Hepatocyte (in vitro differentiated cells): ENCODE measurements around the gene SKP1. TPM values are rescaled to one million over a fixed set of nuclear protein-coding genes. Genes with fewer than 3 reads are reported as not detected.
"Not testable (repeated sequence)": the region's sequence is repeated elsewhere in the genome, so short reads cannot be mapped to it uniquely, and the experiment has no call there.

Experiments used
- DNase-seq: peaks from one replicate; pipeline ENCODE4 v3.0.0-alpha.2; 2016; ENCODE audit warnings: low spot score
- H2AFZ ChIP-seq: fragments of 200-600 bp; sonication (generic); 2 replicates; pipeline ENCODE4 v1.6.0; 2016; ENCODE audit warnings: antibody characterized with exemption, mild to moderate bottlenecking
- H3K27ac ChIP-seq: fragments of 200-600 bp; sonication (generic); 2 replicates; pipeline ENCODE4 v1.5.1; 2016; ENCODE audit warnings: mild to moderate bottlenecking
- H3K27me3 ChIP-seq: fragments of 200-600 bp; sonication (generic); 2 replicates; pipeline ENCODE4 v1.6.1; 2016
- H3K36me3 ChIP-seq: fragments of 200-600 bp; sonication (generic); replicated peaks from 2 replicates; pipeline ENCODE4 v1.5.1; 2016; ENCODE audit warnings: low read depth; ENCODE audit not compliant: insufficient read depth
- H3K4me1 ChIP-seq: fragments of 200-600 bp; sonication (generic); 2 replicates; pipeline ENCODE4 v1.5.1; 2016; ENCODE audit warnings: mild to moderate bottlenecking, moderate library complexity; ENCODE audit not compliant: insufficient read depth
- H3K4me2 ChIP-seq: fragments of 200-600 bp; sonication (generic); 2 replicates; pipeline ENCODE4 v1.6.0; 2016
- H3K4me3 ChIP-seq: fragments of 200-600 bp; sonication (generic); 2 replicates; pipeline ENCODE4 v1.5.1; 2016; ENCODE audit warnings: mild to moderate bottlenecking
- H3K79me2 ChIP-seq: fragments of 200-600 bp; sonication (generic); 2 replicates; pipeline ENCODE4 v1.6.0; 2017; ENCODE audit warnings: mild to moderate bottlenecking
- H3K9me2 ChIP-seq: fragments of 200-600 bp; sonication (generic); replicated peaks from 2 replicates; pipeline ENCODE4 v1.6.0; 2017; ENCODE audit warnings: mild to moderate bottlenecking; ENCODE audit not compliant: insufficient read depth
- H3K9me3 ChIP-seq: fragments of 200-600 bp; sonication (generic); 2 replicates; pipeline ENCODE4 v1.5.1; 2016; ENCODE audit warnings: low read depth, mild to moderate bottlenecking
- H4K20me1 ChIP-seq: fragments of 200-600 bp; sonication (generic); 2 replicates; pipeline ENCODE4 v1.6.0; 2016; ENCODE audit warnings: mild to moderate bottlenecking; ENCODE audit not compliant: insufficient read depth, poor library complexity, severe bottlenecking
- EZH2 ChIP-seq: fragments of 200-600 bp; sonication (generic); IDR thresholded peaks from 2 replicates; pipeline ENCODE4 v1.6.1; 2016; ENCODE audit warnings: antibody characterized with exemption, mild to moderate bottlenecking, borderline replicate concordance
- EZH2phosphoT487 ChIP-seq: fragments of 200-600 bp; sonication (generic); IDR thresholded peaks from one replicate; pipeline ENCODE4 v1.6.1; 2018; ENCODE audit warnings: antibody characterized with exemption, mild to moderate bottlenecking, low read depth, moderate library complexity; ENCODE audit not compliant: unreplicated experiment, severe bottlenecking
- WGBS: methylation state at CpG from one replicate; pipeline ENCODE4 v1.1.6; 2016; ENCODE audit warnings: low lambda C conversion rate; ENCODE audit errors: missing lambda C conversion rate; 5-methylcytosine and 5-hydroxymethylcytosine counted together
- polyA plus RNA-seq: library from polyadenylated mRNA; unstranded; fragments of >200 nt; fragmentation: Nextera tagmentation; extraction: Ambion mirVana; gene quantifications from 2 replicates; pipeline ENCODE4 v1.2.1, GENCODE V29; 2016
- total RNA-seq: library from RNA; depleted of rRNA; stranded (reverse); fragments of >200 nt; gene quantifications from 2 replicates; pipeline ENCODE4 v1.2.3, GENCODE V29; 2014
- TF ChIP-seq, protein P1 (sequence below): fragments of 200-600 bp; sonication (generic); IDR thresholded peaks from 2 replicates; pipeline ENCODE4 v1.5.1; 2016; ENCODE audit warnings: antibody characterized with exemption, mild to moderate bottlenecking; ENCODE audit not compliant: poor library complexity

The SKP1 gene
- total and polyA plus RNA-seq, 2 experiments from 2014 or later, result 543 to 723 TPM

DNA sequence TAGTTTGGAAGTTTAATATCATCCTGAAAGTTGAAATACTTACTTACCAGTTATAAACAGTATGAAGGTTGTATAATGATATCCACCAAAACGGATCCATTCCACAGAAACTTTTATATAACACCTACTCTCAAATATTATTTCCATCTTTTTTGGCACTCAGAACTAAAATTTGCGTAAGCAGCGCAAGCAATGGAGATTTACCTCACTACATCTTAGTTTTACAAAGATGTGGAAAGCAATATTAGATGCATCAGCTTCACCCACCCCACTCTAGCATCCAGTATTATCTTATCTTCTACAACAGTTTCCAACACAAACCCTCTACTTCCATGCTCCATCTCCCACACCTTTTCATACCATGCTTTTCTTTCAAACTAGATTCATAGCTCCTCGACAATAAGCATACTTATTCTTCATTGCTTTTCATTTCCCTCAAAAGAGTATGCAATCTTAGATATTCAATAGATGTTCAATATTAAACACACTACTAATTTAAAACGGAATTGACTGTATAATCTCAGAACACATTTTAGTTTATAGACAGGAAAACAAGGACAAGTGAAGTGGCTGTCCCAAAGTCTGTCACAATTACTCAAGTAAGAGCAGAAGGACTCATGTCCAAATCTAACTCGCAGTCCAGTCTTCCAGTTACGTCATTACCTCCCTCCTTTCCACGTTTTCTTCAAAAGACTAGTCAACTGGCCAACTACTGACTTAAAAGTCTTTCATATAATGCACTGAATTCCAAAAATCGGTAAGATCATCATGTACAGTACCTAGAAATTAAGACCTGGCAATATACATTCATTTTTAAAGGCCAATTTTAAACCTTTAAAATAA, 46.9 kb upstream of the SKP1 start:
- Histone ChIP-seq H3K4me2 (peak overlapping the region; percentile 77), H3K27me3 (no peaks in the 10 kb centered on the region), H3K79me2 (peaks cover 80% of the 10 kb centered on the region), H3K4me3 (peak overlapping the region; percentile 78), H3K9me2 (no peaks in the 10 kb centered on the region), H2AFZ (no peak overlapping the region), H4K20me1 (peaks cover 66% of the 10 kb centered on the region), H3K4me1 (peaks cover 35% of the 10 kb centered on the region), H3K9me3 (no peaks in the 10 kb centered on the region), H3K27ac (peak overlapping the region; percentile 100), H3K36me3 (no peaks in the 10 kb centered on the region)
- no peak for TF ChIP-seq EZH2phosphoT487
- no peak for TF ChIP-seq EZH2
- DNase-seq, result no peak
- WGBS, result 43% methylated on average over 9 of the region's 9 CpGs

DNA sequence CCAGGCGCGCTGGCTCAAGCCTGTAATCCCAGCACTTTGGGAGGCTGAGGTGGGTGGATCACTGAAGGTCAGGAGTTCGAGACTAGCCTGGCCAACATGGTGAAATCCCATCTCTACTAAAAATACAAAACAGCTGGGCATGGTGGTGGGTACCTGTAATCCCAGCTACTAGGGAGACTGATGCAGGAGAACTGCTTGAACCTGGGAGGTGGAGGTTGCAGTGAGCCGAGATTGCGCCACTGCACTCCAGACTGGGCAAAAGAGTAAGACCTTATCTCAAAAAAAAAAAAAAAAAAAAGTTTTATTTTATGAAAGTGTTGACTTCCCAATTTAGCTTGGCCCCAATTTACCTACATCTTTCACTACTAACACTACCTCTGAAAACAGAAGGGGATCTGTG, 44.9 kb upstream of the SKP1 start:
- not testable (repeated sequence) for H3K9me2 ChIP-seq, H3K36me3 ChIP-seq, H3K27ac ChIP-seq, H3K4me3 ChIP-seq, H3K27me3 ChIP-seq, DNase-seq, H2AFZ ChIP-seq, H3K9me3 ChIP-seq
- 96% methylated on average over 5 of the region's 5 CpGs for WGBS
- H4K20me1 ChIP-seq, result peaks cover 85% of the 10 kb centered on the region
- H3K79me2 ChIP-seq, result peaks cover 91% of the 10 kb centered on the region
- H3K4me2 ChIP-seq, result peak overlapping the region; percentile 77
- peaks cover 24% of the 10 kb centered on the region for H3K4me1 ChIP-seq

DNA sequence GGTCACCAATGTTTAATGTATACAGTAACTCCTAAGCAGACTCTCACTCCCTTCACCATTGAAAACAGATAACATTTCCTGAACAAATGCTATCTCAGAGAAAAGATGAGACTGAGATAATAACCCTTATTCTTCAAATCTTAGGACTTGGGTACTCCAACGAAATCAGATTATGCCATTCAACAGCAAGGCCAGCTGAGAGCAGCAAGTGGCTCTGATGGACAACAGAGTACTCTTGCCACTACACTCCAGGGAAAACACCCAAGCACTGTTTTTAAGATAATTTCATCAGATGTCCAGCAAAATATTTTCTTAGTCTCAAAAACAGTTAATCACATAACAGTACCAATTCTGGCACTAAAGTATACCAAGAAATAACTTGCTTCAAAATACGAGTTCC, 39.0 kb upstream of the SKP1 start:
- no peak overlapping the region for H3K4me3 ChIP-seq
- WGBS, result 98% methylated on average over 2 of the region's 2 CpGs
- no peak overlapping the region for H3K4me2 ChIP-seq
- H3K4me1 ChIP-seq, result peaks cover 3% of the 10 kb centered on the region
- DNase-seq, result no peak
- H4K20me1 ChIP-seq, result peaks cover 99% of the 10 kb centered on the region
- H3K9me3 ChIP-seq, result no peaks in the 10 kb centered on the region
- no peaks in the 10 kb centered on the region for H3K27me3 ChIP-seq
- no peaks in the 10 kb centered on the region for H3K36me3 ChIP-seq
- no peaks in the 10 kb centered on the region for H3K9me2 ChIP-seq
- H3K79me2 ChIP-seq, result peaks cover 100% of the 10 kb centered on the region
- TF ChIP-seq EZH2 (no peak), EZH2phosphoT487 (no peak)
- TF ChIP-seq, protein P1, sequence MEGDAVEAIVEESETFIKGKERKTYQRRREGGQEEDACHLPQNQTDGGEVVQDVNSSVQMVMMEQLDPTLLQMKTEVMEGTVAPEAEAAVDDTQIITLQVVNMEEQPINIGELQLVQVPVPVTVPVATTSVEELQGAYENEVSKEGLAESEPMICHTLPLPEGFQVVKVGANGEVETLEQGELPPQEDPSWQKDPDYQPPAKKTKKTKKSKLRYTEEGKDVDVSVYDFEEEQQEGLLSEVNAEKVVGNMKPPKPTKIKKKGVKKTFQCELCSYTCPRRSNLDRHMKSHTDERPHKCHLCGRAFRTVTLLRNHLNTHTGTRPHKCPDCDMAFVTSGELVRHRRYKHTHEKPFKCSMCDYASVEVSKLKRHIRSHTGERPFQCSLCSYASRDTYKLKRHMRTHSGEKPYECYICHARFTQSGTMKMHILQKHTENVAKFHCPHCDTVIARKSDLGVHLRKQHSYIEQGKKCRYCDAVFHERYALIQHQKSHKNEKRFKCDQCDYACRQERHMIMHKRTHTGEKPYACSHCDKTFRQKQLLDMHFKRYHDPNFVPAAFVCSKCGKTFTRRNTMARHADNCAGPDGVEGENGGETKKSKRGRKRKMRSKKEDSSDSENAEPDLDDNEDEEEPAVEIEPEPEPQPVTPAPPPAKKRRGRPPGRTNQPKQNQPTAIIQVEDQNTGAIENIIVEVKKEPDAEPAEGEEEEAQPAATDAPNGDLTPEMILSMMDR, result no peak
- no peak overlapping the region for H3K27ac ChIP-seq
- no peak overlapping the region for H2AFZ ChIP-seq

DNA sequence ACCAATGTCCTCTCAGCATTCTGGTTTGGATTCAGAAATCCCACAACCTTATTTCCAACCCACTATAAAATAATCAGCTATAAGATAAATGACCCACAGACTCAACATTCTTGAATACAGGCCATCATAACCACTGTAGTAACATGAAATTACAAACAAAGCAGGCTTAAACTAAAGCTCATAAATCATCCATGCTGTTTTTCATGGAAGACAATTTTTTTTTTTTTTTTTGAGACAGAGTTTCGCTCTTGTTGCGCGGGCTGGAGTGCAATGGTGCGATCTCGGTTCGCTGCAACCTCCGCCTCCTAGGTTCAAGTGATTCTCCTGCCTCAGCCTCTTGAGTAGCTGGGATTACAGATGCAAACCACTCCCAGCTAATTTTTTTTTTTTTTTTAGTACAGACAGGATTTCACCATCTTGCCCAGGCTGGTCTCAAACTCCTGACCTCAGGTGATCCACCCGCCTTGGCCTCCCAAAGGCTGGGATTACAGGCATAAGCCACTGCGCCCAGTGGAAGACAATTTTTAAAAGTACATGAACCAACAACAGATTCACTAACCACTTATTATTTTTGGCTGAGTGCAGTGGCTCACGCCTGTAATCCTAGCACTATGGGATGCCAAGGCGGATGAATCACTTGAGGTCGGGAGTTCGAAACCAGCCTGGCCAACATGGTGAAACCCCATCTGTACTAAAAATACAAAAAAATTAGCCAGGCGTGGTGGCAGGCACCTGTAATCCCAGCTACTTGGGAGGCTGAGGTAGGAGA, 34.7 kb upstream of the SKP1 start:
- H3K4me2 ChIP-seq, H3K27me3 ChIP-seq, H3K27ac ChIP-seq, H3K9me2 ChIP-seq, H2AFZ ChIP-seq, H3K4me1 ChIP-seq, H3K9me3 ChIP-seq, DNase-seq, H3K36me3 ChIP-seq, H3K4me3 ChIP-seq: not testable (repeated sequence)
- Histone ChIP-seq H3K79me2 (peaks cover 100% of the 10 kb centered on the region), H4K20me1 (peaks cover 99% of the 10 kb centered on the region)
- WGBS, result over 99% methylated on average over 14 of the region's 14 CpGs
